HEK293 (cell line): ENCODE measurements around the gene DGKQ.

Experiments used
- ATF2 ChIP-seq: fragments of 450-650 bp; formaldehyde crosslinking; IDR thresholded peaks from 2 replicates; pipeline ENCODE4 v1.5.1; 2016; ENCODE audit warnings: missing biosample characterization, missing genetic modification characterization, low read depth
- CTCF ChIP-seq: fragments of 450-650 bp; formaldehyde crosslinking; IDR thresholded peaks from 2 replicates; pipeline ENCODE4 v1.5.1; 2016; ENCODE audit warnings: missing biosample characterization, missing genetic modification characterization
- FEZF1 ChIP-seq: fragments of 450-650 bp; formaldehyde crosslinking; IDR thresholded peaks from 2 replicates; pipeline ENCODE4 v1.5.1; 2016; ENCODE audit warnings: missing biosample characterization, missing genetic modification characterization
- GLI2 ChIP-seq: fragments of 450-650 bp; formaldehyde crosslinking; IDR thresholded peaks from 2 replicates; pipeline ENCODE4; 2017; ENCODE audit warnings: missing biosample characterization, missing genetic modification characterization, low read depth, borderline replicate concordance
- SP7 ChIP-seq: fragments of 450-650 bp; formaldehyde crosslinking; IDR thresholded peaks from 2 replicates; pipeline ENCODE4 v1.5.1; 2016; ENCODE audit warnings: missing biosample characterization, missing genetic modification characterization
- ZFP3 ChIP-seq: fragments of 450-650 bp; formaldehyde crosslinking; IDR thresholded peaks from 2 replicates; pipeline ENCODE4 v1.5.1; 2016; ENCODE audit warnings: low read depth, missing biosample characterization, missing genetic modification characterization
- ZFP41 ChIP-seq: fragments of 450-650 bp; formaldehyde crosslinking; IDR thresholded peaks from 2 replicates; pipeline ENCODE4 v1.5.1; 2016; ENCODE audit warnings: missing biosample characterization, missing genetic modification characterization, borderline replicate concordance
- ZNF19 ChIP-seq: fragments of 450-650 bp; formaldehyde crosslinking; IDR thresholded peaks from 2 replicates; pipeline ENCODE4; 2016; ENCODE audit warnings: missing biosample characterization, missing genetic modification characterization, low read depth
- ZNF223 ChIP-seq: fragments of 450-650 bp; formaldehyde crosslinking; IDR thresholded peaks from 2 replicates; pipeline ENCODE4 v1.5.1; 2016; ENCODE audit warnings: missing biosample characterization, missing genetic modification characterization
- ZNF324 ChIP-seq: fragments of 450-650 bp; formaldehyde crosslinking; IDR thresholded peaks from 2 replicates; pipeline ENCODE4 v1.5.1; 2016; ENCODE audit warnings: missing biosample characterization, missing genetic modification characterization
- ZNF510 ChIP-seq: fragments of 450-650 bp; formaldehyde crosslinking; IDR thresholded peaks from 2 replicates; pipeline ENCODE4 v1.5.1; 2018; ENCODE audit warnings: mild to moderate bottlenecking, missing genetic modification characterization, missing biosample characterization; ENCODE audit not compliant: insufficient replicate concordance
- ZNF777 ChIP-seq: fragments of 450-650 bp; formaldehyde crosslinking; IDR thresholded peaks from 2 replicates; pipeline ENCODE4 v1.5.1; 2017; ENCODE audit warnings: missing biosample characterization, missing genetic modification characterization, borderline replicate concordance
- ZNF830 ChIP-seq: fragments of 450-650 bp; IDR thresholded peaks from 2 replicates; pipeline ENCODE4 v1.5.0; 2018; ENCODE audit warnings: missing biosample characterization, missing genetic modification characterization, low read depth, mild to moderate bottlenecking, moderate library complexity
- ZXDB ChIP-seq: fragments of 450-650 bp; formaldehyde crosslinking; IDR thresholded peaks from 2 replicates; pipeline ENCODE4 v1.5.1; 2016; ENCODE audit warnings: missing biosample characterization, missing genetic modification characterization

GRCh38 chr4:982814-983213 lies 9.4 kb upstream of the DGKQ start:
- no peak for TF ChIP-seq FEZF1 (tag by site-specific recombination)
- TF ChIP-seq ZNF777 (tag by site-specific recombination), result no peak
- no peak for TF ChIP-seq ZNF510 (tag by site-specific recombination)
- TF ChIP-seq ZNF223 (tag by site-specific recombination), result no peak
- TF ChIP-seq ZXDB, result no peak
- TF ChIP-seq CTCF (tag by site-specific recombination), result no peak
- TF ChIP-seq ZFP3, result no peak
- TF ChIP-seq GLI2 (tag by site-specific recombination), result no peak
- TF ChIP-seq ATF2, result no peak
- no peak for TF ChIP-seq ZNF830
- TF ChIP-seq SP7 (tag by site-specific recombination), result no peak
- no peak for TF ChIP-seq ZNF19
- no peak for TF ChIP-seq ZFP41 (tag by site-specific recombination)
- no peak for TF ChIP-seq ZNF324 (tag by site-specific recombination)
